Measurements from ENCODE around the gene IL12RB2.

IL12RB2 gene

DNA sequence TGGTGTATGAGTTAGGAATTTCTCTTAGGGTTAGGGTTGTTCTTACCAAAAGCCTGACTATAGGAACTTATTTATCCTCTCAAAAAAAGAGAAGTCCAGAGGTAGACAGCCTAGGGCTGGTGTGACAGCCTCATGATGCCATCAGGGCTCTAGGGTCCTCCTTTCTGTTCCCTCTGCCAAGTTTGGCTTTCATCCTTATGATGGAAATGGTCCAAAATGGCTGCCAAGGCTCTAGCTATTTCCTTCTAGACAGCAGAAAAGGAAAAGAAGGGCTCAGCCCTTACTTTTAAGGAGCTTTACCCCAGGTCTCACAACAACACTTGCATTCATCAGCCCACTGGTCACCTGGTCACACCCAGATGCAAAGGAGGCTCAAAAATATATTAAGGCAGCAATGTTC is 44.5 kb downstream of the IL12RB2 start:
- DNase-seq, result no peak

DNA sequence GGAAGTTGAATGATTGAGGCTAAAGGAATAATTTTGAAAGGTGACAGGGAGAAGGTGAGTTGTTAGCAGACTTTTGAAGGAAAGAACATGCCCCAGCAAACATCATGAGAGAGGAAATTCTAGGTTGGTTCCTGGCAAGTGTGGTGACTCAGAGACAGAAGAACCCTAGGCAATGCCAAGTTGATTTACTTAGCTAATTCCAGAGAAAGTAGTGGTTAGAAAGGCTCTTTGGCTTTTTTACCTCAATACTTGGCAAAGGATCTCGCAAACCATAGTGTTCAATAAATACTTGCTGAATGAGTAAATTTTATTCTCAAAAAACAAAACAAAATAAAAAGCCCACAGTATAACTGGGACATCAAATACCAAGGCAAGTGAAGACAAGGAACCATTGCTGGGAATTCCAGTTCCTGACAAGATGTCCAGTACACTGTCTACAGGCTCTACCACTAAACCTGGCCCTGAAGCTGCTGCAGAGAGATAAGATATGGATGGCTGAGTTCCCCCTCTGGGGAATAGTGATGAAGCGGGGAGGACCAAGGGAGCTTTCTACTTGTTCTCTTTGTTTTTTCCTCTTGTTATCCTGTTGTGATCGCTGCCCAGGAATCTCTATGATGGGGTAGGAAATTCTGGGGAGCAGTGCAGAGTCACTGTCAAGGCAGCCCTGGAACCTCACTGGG is 48.2 kb downstream of the IL12RB2 start:
- peak; percentile 23 for DNase-seq

DNA sequence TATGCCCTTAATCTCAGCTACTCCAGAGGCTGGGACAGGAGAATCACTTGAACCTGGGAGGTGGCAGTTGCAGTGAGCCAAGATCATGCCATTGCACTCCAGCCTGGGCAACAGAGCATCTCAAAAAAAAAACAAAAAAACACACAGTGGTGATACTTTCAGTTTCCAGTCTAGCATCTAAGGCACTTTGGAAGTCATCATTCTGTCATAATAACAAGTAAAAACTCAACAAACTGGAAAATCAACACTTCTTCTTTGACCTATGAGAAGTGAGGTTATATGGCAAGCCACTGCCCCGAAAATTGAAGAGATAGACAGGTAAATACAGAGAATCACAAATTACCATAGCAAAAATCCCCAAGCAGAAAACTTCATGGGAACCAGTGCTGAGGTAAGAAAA is 51.9 kb downstream of the IL12RB2 start:
- no peak for DNase-seq

DNA sequence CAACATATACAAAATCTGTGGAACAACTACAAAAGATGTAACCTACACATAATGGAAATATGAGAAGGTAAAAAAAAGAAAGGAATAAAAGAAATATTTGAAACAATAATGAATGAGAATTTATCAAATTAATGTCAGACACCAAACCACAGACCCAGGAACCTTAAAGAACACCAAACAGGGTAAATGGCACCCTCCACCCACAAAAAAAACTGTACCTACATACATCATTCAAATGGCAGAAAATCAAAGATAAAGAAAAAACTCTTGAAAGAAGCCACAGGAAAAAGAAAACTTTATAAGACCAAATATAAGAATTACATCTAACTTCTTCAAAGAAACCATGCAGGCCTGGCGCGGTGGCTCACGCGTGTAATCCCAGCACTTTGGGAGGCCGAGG is 54.0 kb downstream of the IL12RB2 start:
- DNase-seq, result no peak

DNA sequence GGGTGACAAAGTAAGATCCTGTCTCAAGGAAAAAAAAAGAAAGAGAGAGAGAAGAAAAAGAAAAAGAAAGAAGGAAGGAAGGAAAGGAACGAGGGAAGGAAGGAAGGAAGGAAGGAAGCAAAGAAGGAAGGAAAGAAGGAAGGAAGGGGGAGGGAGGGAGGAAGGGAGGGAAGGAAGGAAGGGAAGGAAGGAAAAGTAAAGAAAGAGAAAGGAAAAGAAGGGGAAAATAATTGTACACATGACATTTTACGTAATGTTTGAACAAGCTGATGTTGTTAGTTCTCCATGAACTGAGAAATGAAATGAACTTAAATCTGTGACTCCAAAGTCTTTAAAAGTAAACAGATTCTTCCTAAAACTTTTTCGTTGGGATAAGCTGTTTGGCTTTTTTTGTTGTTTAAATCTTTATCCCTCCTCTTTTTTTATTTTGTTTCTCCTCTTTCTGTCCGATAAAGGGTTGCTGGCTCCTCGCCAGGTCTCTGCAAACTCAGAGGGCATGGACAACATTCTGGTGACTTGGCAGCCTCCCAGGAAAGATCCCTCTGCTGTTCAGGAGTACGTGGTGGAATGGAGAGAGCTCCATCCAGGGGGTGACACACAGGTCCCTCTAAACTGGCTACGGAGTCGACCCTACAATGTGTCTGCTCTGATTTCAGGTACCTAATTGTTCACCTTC is 59.8 kb downstream of the IL12RB2 start:
- DNase-seq, result no peak

DNA sequence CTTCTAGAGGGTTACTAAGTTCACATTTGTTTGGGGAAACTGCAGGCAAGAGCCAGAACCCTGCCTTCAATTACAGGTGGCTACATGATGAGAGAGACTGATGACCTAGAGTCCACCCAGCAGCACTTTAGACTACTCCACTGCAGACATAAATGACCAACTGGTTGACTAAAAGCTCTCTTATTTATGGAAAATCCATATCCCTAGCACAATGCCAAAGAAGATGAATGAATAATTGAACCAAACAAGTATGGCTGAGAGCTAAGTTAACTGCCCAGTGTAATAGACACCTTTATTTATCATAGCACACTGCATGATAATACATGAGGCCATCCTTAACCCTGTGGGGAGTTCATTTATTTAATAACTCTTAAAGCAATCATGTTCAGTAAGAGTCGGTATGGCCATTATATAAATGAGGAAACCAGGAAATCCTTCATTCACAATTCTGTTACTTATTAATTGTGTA is 60.4 kb downstream of the IL12RB2 start:
- no peak for DNase-seq

GRCh38 chr1:67371043-67371442 is 63.4 kb downstream of the IL12RB2 start:
- no peak for DNase-seq

DNA sequence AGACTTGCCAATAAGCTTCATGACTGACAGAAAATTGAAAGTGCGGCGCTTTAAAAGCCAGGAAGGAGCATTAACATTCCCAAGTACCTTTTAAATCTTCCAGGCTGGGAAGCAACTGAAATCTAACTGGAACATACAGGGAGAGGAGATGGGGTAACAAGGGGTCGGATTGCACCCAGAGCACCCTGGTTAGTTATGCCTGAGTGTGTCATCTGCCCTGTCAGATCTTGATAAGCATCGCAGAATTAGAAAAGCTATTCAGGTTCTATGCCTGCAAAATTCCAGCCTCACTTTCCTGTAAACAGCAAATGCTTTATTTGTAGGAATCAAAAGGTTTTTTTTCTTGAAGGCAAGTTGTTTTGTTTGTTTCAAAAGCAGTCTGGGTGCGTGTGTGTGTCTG is 64.0 kb downstream of the IL12RB2 start:
- DNase-seq, result no peak

DNA sequence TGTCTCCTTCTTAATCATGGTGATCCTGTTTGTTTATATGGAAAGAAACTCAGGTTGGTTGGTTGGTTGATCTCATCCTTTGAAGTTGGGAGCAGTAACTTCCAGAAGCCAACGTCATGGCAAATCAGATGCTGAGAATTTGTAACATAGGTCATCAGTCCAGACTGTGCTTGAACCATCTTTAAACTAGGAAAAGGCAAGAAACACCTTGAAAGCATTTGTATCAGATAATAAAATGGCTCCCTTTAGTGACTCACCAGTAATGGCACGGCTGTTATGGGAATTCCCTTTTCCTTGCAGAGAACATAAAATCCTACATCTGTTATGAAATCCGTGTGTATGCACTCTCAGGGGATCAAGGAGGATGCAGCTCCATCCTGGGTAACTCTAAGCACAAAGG is 64.5 kb downstream of the IL12RB2 start:
- DNase-seq, result no peak

DNA sequence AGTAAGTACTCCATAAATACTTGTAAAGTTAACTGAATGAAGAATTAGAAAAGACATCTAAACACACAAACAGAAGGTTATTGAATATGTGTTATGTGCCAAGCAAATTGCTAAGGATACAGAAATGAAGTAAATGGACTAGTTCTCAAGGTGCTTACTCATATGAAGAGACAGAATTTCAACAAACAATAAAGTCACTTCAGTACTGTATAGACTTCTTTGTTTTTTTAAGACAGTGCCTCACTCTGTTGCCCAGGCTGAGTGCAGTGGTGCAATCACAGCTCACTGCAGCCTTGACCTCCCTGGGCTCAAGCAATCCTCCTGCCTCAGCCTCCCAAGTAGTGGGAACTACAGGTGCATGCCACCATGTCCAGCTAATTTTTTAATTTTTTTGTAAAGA is 65.2 kb downstream of the IL12RB2 start:
- DNase-seq, result no peak

GRCh38 chr1:67376381-67376780 is 68.7 kb downstream of the IL12RB2 start:
- DNase-seq, result no peak

DNA sequence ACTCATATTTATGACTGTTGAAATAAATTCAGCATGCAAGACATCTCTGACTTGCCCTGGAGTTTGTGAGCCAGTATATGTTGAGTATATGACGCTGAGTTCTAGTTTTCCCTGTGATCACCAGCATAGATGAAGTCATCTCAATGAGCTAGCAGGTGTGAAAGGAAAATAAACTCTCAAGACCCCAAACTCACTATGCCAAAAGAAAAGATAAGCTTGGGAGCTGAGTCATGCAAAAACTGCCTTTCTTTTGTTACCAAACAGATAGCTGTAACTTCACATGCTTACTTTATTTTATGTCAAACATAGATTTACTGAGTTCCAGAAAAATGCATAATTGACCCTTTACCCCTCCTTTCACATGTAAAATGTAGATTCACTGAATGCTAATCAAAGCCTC is 69.6 kb downstream of the IL12RB2 start:
- no peak for DNase-seq

DNA sequence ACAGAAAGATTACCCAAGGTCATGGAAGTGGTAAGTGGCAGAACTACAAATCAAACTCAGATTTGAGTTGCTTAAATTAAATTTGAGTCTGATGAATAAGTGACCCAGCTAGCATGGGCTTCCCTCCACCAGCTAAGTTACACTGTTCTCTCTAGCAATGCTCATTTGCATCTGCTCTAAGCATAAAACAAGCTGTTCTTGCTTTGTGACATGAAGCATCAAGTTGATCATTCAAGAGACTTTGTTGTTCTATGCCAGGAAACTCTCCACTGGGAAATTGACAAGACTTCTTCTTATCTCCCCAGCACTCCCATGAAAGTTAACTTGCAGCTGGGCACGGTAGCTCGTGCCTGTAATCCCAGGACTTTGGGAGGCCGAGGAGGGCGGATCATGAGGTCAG is 73.5 kb downstream of the IL12RB2 start:
- DNase-seq, result no peak

GRCh38 chr1:67382292-67382691 is 74.6 kb downstream of the IL12RB2 start:
- no peak for DNase-seq

DNA sequence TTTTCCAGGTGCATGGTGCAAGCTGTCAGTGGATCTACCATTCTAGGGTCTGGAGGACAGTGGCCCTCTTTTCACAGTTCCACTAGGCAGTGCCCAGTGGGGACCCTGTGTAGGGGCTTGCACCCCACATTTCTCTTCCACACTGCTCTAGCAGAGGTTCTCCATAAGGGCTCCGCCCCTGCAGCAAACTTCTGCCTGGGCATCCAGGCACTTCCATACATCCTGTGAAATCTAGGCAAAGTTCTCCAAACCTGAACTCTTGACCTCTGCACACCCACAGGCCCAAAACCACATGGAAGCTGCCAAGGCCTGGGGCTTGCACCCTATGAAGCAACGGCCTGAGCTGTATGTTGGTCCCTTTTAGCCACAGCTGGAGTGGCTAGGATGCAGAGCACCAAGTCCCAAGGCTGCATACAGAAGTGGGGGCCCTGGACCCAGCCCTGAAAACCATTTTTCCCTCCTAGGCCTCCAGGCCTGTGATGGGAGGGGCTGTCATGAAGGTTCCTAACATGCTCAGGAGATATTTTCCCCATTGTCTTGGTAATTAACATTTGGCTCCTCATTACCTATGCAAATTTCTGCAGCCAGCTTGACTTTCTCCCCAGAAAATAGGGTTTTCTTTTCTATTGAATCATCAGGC is 76.4 kb downstream of the IL12RB2 start:
- no peak for DNase-seq

GRCh38 chr1:67390041-67390887 is 82.6 kb downstream of the IL12RB2 start:
- peak; percentile 88 for DNase-seq

- DNase-seq, result no peak
Measured at GRCh38 chr1:67393240-67393639, 85.6 kb downstream of the IL12RB2 start.

DNA sequence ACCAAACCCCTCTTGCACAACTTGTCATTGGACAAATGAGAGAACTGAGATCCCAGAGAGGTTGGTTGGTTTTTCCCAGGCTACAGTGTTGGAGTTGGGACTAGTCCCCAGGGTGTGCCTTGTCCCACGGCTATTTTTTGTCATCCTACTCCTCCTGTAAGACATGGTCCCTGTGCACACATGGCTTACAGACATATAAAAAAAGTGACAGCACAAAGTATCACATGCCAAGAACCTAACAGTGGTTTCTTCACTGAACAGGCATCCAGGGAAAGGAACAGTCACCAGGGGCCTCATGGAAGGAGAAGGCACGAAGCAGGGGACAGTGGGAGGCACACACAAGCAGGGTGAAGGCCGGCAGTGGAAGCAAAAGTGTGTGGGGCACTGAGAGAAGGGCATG is 86.1 kb downstream of the IL12RB2 start:
- no peak for DNase-seq

DNA sequence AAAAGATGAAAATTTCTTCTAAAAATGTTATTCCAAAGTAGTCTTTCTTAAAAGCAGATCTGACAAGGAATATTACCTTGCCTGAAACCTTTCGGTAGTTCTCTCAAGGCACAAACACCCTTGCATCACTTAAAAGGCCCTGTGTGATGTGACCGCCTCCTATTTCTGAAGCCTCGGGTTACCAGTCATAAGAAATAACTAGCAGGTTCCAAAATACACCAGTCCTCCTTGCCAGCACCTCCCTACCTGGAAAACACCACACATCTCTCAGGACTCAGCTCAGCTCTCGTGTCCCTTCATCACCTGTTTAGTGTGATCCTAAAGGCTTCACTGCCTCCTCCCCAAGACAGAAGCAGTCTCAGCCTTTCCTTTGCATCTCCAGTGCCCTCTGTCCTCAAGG is 86.9 kb downstream of the IL12RB2 start:
- no peak for DNase-seq

DNA sequence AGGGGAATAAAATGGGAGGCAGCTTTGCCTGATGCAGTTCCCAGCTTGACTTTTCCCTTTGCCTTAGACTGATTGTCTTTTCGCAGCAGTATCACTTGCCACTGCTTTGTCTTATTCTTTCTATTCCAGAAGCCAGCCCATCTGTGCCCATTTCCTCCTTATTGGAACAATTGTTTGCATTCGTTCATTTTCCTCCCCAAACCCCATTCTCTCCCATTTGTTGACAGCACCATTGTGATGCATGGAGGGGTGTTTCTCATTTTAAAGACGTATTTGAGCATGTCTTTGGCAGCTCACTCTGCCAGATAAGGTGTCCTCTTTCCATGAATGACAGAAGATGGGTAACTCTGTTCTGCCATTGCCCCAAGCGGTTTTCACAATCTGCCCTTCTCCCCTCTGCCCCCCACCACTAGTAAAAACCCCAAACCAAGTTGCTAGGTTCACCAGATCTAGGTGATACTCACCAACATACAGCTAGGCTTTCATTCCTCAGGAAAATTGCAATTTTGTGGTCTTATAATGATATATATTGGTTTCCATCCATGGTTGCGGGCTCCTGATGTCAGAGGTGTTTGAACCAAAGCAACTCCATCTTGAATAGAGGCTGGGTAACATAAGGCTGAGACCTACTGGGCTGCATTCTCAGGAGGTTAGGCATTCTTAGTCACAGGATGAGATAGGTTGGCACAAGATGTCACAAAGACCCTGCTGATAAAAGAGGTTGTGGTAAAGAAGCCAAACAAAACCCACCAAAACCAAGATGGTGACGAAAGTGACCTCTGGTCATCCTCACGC is 91.7 kb downstream of the IL12RB2 start:
- no peak for DNase-seq

GRCh38 chr1:67400029-67400786 is 92.5 kb downstream of the IL12RB2 start:
- peak; percentile 27 for DNase-seq

- DNase-seq, result no peak
Measured at GRCh38 chr1:67401443-67401842, 93.8 kb downstream of the IL12RB2 start.
